ENCODE measurements around the gene THSD4. TPM values are rescaled to one million over a fixed set of nuclear protein-coding genes. Genes with fewer than 3 reads are reported as not detected.

The THSD4 gene
- polyA plus RNA-seq, 1 donor (not counting 4 experiments of a cell fraction or from before 2014, with no cell fraction given) = 24.5 TPM

GRCh38 chr15:71143373-71144310 is 28.4 kb downstream of the THSD4 start:
- Histone ChIP-seq H3K36me3 (ENCODE audit: control insufficient read depth in 2 of 2, extremely low read depth in 1 of 2, insufficient read depth in 2 of 2, low read length in 2 of 2) (peaks cover 10 to 14% of the 10 kb centered on the region in 2 experiments), H3K4me1 (ENCODE audit: control insufficient read depth, extremely low read depth, insufficient read depth, low read length) (peaks cover 15% of the 10 kb centered on the region), H3K27ac (ENCODE audit: control insufficient read depth, insufficient read depth, low read length) (no peak overlapping the region), H3K9ac (ENCODE audit: control insufficient read depth, extremely low read depth, insufficient read depth, low read length) (no peak overlapping the region), H3K9me3 (ENCODE audit: control insufficient read depth, low read depth, low read length) (no peaks in the 10 kb centered on the region), H4K20me1 (ENCODE audit: control insufficient read depth, extremely low read depth, insufficient read depth, low read length) (no peaks in the 10 kb centered on the region), H2AFZ (ENCODE audit: control insufficient read depth, low read length) (no peak overlapping the region), H3K9me1 (ENCODE audit: control insufficient read depth, extremely low read depth, insufficient read depth, low read length) (no peaks in the 10 kb centered on the region), H3K4me2 (ENCODE audit: control insufficient read depth, extremely low read depth, insufficient read depth, low read depth, low read length) (no peak overlapping the region), H3K79me2 (ENCODE audit: control insufficient read depth, insufficient read depth, low read length) (peaks cover 36% of the 10 kb centered on the region), H3K4me3 (ENCODE audit: control insufficient read depth in 2 of 3, extremely low read depth in 1 of 3, insufficient read depth in 2 of 3, low read depth in 1 of 3, low read length in 3 of 3) (no peak overlapping the region), H3K27me3 (ENCODE audit: control insufficient read depth, extremely low read depth, insufficient read depth, low read length) (no peaks in the 10 kb centered on the region)
- FAIRE-seq (no peak), DNase-seq (ENCODE audit: low read depth, low spot score) (no peak)
- dilution Hi-C loops (cut with MboI; ENCODE audit: extremely low pct_ligation_motif_present, low sequenced_read_pairs) = no loop called here
- TF ChIP-seq, protein P1, sequence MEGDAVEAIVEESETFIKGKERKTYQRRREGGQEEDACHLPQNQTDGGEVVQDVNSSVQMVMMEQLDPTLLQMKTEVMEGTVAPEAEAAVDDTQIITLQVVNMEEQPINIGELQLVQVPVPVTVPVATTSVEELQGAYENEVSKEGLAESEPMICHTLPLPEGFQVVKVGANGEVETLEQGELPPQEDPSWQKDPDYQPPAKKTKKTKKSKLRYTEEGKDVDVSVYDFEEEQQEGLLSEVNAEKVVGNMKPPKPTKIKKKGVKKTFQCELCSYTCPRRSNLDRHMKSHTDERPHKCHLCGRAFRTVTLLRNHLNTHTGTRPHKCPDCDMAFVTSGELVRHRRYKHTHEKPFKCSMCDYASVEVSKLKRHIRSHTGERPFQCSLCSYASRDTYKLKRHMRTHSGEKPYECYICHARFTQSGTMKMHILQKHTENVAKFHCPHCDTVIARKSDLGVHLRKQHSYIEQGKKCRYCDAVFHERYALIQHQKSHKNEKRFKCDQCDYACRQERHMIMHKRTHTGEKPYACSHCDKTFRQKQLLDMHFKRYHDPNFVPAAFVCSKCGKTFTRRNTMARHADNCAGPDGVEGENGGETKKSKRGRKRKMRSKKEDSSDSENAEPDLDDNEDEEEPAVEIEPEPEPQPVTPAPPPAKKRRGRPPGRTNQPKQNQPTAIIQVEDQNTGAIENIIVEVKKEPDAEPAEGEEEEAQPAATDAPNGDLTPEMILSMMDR (optimal IDR thresholded peaks at IDR 0.05 in 1 of 3, IDR thresholded peaks at IDR 0.05 in 1 of 3, conservative IDR thresholded peaks at IDR 0.05 in 1 of 3; ENCODE audit: extremely low read depth in 1 of 3, insufficient read depth in 2 of 3, low read length in 3 of 3) = no peak
- no peak for TF ChIP-seq EZH2 (IDR thresholded peaks at IDR 0.05; ENCODE audit: low read length)

- no peak overlapping the region for H2AFZ ChIP-seq (ENCODE audit: control insufficient read depth, low read length)
- peaks cover 22% of the 10 kb centered on the region for H3K4me1 ChIP-seq (ENCODE audit: control insufficient read depth, extremely low read depth, insufficient read depth, low read length)
- H3K27me3 ChIP-seq (ENCODE audit: control insufficient read depth, extremely low read depth, insufficient read depth, low read length) = no peaks in the 10 kb centered on the region
- no peaks in the 10 kb centered on the region for H4K20me1 ChIP-seq (ENCODE audit: control insufficient read depth, extremely low read depth, insufficient read depth, low read length)
- FAIRE-seq (no peak), DNase-seq (ENCODE audit: low read depth, low spot score) (no peak)
- dilution Hi-C loops (cut with MboI; ENCODE audit: extremely low pct_ligation_motif_present, low sequenced_read_pairs) = no loop called here
- TF ChIP-seq, protein P1 (optimal IDR thresholded peaks at IDR 0.05 in 1 of 3, IDR thresholded peaks at IDR 0.05 in 1 of 3, conservative IDR thresholded peaks at IDR 0.05 in 1 of 3; ENCODE audit: extremely low read depth in 1 of 3, insufficient read depth in 2 of 3, low read length in 3 of 3) = no peak
- no peak for TF ChIP-seq EZH2 (IDR thresholded peaks at IDR 0.05; ENCODE audit: low read length)
- no peaks in the 10 kb centered on the region for H3K9me3 ChIP-seq (ENCODE audit: control insufficient read depth, low read depth, low read length)
- H3K36me3 ChIP-seq (ENCODE audit: control insufficient read depth in 2 of 2, extremely low read depth in 1 of 2, insufficient read depth in 2 of 2, low read length in 2 of 2) = peaks cover 10 to 14% of the 10 kb centered on the region in 2 experiments
- no peaks in the 10 kb centered on the region for H3K9me1 ChIP-seq (ENCODE audit: control insufficient read depth, extremely low read depth, insufficient read depth, low read length)
- H3K27ac ChIP-seq (ENCODE audit: control insufficient read depth, insufficient read depth, low read length) = no peak overlapping the region
- H3K9ac ChIP-seq (ENCODE audit: control insufficient read depth, extremely low read depth, insufficient read depth, low read length) = no peak overlapping the region
- no peak overlapping the region for H3K4me3 ChIP-seq (ENCODE audit: control insufficient read depth in 2 of 3, extremely low read depth in 1 of 3, insufficient read depth in 2 of 3, low read depth in 1 of 3, low read length in 3 of 3)
- no peak overlapping the region for H3K4me2 ChIP-seq (ENCODE audit: control insufficient read depth, extremely low read depth, insufficient read depth, low read depth, low read length)
- H3K79me2 ChIP-seq (ENCODE audit: control insufficient read depth, insufficient read depth, low read length) = peaks cover 24% of the 10 kb centered on the region
Measured at GRCh38 chr15:71145648-71146047, 30.4 kb downstream of the THSD4 start.
